HEK293 (cell line): ENCODE results near the gene PRAF2.

Experiments used
- CTCF ChIA-PET: fragments of 350-600 bp; formaldehyde crosslinking; extraction: SDS; loops from one replicate; lab custom pipeline; 2021; ENCODE audit warnings: antibody characterized with exemption; lab: Yijun Ruan, JAX
- POLR2A ChIA-PET: fragments of 300-600 bp; formaldehyde crosslinking; extraction: SDS; loops from one replicate; lab custom pipeline; 2020; ENCODE audit warnings: antibody characterized with exemption, inconsistent platforms; lab: Yijun Ruan, JAX
- H3K27ac ChIP-seq: fragments of 200-500 bp; sonication (Bioruptor generic); 2 replicates; pipeline ENCODE4 v1.5.1; 2014; ENCODE audit warnings: low read depth, low read length, control low read depth, inconsistent platforms; ENCODE audit errors: extremely low read depth
- H3K36me3 ChIP-seq, 2 experiments: fragments of 200-500 bp in 1 of 2; sonication (Bioruptor generic) in 1 of 2; 1 replicate in 1 of 2; 2 replicates in 1 of 2; pipeline ENCODE4 v1.5.1; 2014 to 2017; ENCODE audit warnings: inconsistent platforms in 2 of 2, low read length in 2 of 2; ENCODE audit not compliant: control insufficient read depth in 2 of 2, insufficient read depth in 1 of 2
- H3K4me1 ChIP-seq: fragments of 200-500 bp; sonication (Bioruptor generic); 2 replicates; pipeline ENCODE4 v1.5.1; 2014; ENCODE audit warnings: mild to moderate bottlenecking, low read length, inconsistent platforms; ENCODE audit not compliant: control insufficient read depth, insufficient read depth
- H3K4me3 ChIP-seq: 2 replicates; pipeline ENCODE4 v1.5.1; 2011; ENCODE audit warnings: low read depth, mild to moderate bottlenecking, control low read depth, low read length, moderate library complexity
- H3K9me3 ChIP-seq: fragments of 200-500 bp; sonication (Bioruptor generic); 2 replicates; pipeline ENCODE4 v1.5.1; 2014; ENCODE audit warnings: low read depth, low read length, inconsistent platforms; ENCODE audit not compliant: control insufficient read depth, insufficient read depth
- FEZF1 ChIP-seq: fragments of 450-650 bp; formaldehyde crosslinking; IDR thresholded peaks from 2 replicates; pipeline ENCODE4 v1.5.1; 2016; ENCODE audit warnings: missing biosample characterization, missing genetic modification characterization
- GLIS1 ChIP-seq: fragments of 450-650 bp; formaldehyde crosslinking; IDR thresholded peaks from 2 replicates; pipeline ENCODE4 v1.5.1; 2016; ENCODE audit warnings: missing biosample characterization, missing genetic modification characterization
- HOXC10 ChIP-seq: sonication (generic); formaldehyde crosslinking; IDR thresholded peaks from 2 replicates; pipeline ENCODE4 v1.8.1; 2023; ENCODE audit warnings: mild to moderate bottlenecking, missing genetic modification reagents
- HOXD13 ChIP-seq: sonication (generic); formaldehyde crosslinking; IDR thresholded peaks from 2 replicates; pipeline ENCODE4 v1.8.0; 2022; ENCODE audit warnings: missing genetic modification reagents, borderline replicate concordance
- KLF17 ChIP-seq: fragments of 450-650 bp; formaldehyde crosslinking; IDR thresholded peaks from 2 replicates; pipeline ENCODE4 v1.5.1; 2016; ENCODE audit warnings: missing biosample characterization, missing genetic modification characterization
- PRDM10 ChIP-seq: fragments of 450-650 bp; formaldehyde crosslinking; IDR thresholded peaks from 2 replicates; pipeline ENCODE4 v1.5.1; 2016; ENCODE audit warnings: missing biosample characterization, missing genetic modification characterization
- REST ChIP-seq: fragments of 450-650 bp; formaldehyde crosslinking; IDR thresholded peaks from 2 replicates; pipeline ENCODE4 v1.5.1; 2016; ENCODE audit warnings: missing biosample characterization, missing genetic modification characterization
- SP7 ChIP-seq: fragments of 450-650 bp; formaldehyde crosslinking; IDR thresholded peaks from 2 replicates; pipeline ENCODE4 v1.5.1; 2016; ENCODE audit warnings: missing biosample characterization, missing genetic modification characterization
- ZIC2 ChIP-seq: fragments of 450-650 bp; formaldehyde crosslinking; IDR thresholded peaks from 2 replicates; pipeline ENCODE4 v1.5.1; 2016; ENCODE audit warnings: missing biosample characterization, missing genetic modification characterization
- ZNF175 ChIP-seq: fragments of 450-650 bp; formaldehyde crosslinking; IDR thresholded peaks from 2 replicates; pipeline ENCODE4 v1.5.1; 2016; ENCODE audit warnings: missing biosample characterization, missing genetic modification characterization
- ZNF280D ChIP-seq: fragments of 450-650 bp; formaldehyde crosslinking; IDR thresholded peaks from 2 replicates; pipeline ENCODE4 v1.5.1; 2016; ENCODE audit warnings: missing biosample characterization, missing genetic modification characterization
- ZNF335 ChIP-seq: fragments of 450-650 bp; formaldehyde crosslinking; conservative IDR thresholded peaks from 2 replicates; pipeline ENCODE4 v1.5.1; 2016; ENCODE audit warnings: missing biosample characterization, missing genetic modification characterization
- ZNF548 ChIP-seq: fragments of 450-650 bp; formaldehyde crosslinking; IDR thresholded peaks from 2 replicates; pipeline ENCODE4 v1.5.1; 2016; ENCODE audit warnings: missing biosample characterization, missing genetic modification characterization

The PRAF2 gene

GRCh38 chrX:49106296-49106695, 32.5 kb upstream of the PRAF2 start (continued):
- TF ChIP-seq ZNF280D (tag by site-specific recombination) = no peak
- TF ChIP-seq PRDM10 (tag by site-specific recombination) = no peak
- TF ChIP-seq, all 188 proteins: peak for 0

- TF ChIP-seq FEZF1 (tag by site-specific recombination) (no peak), KLF17 (tag by site-specific recombination) (peak; percentile 49; the same call in 1 of the 2 replicates), ZNF175 (no peak), HOXD13 (CRISPR knock-in tag) (no peak), SP7 (tag by site-specific recombination) (peak; percentile 44; the same call in 1 of the 2 replicates), ZNF335 (tag by site-specific recombination) (no peak), ZIC2 (tag by site-specific recombination) (peak; percentile 57; the same call in 1 of the 2 replicates), GLIS1 (tag by site-specific recombination) (0 out of 2 replicates have a peak, but pooled peaks have one; percentile 8), ZNF548 (tag by site-specific recombination) (no peak), HOXC10 (CRISPR knock-in tag) (no peak), REST (tag by site-specific recombination) (no peak)
- TF ChIP-seq, all 188 proteins: peak for 4
- no peak overlapping the region for H3K4me3 ChIP-seq
- no peaks in the 10 kb centered on the region for H3K4me1 ChIP-seq
- no peak overlapping the region for H3K27ac ChIP-seq
- CTCF ChIA-PET = interaction anchor here (0.6 kb wide), 2 partner anchors 35 to 54 kb away, joined by 4 read pairs; no protein-coding TSS in a partner anchor
- H3K9me3 ChIP-seq = no peaks in the 10 kb centered on the region
- H3K36me3 ChIP-seq = peaks cover 4 to 6% of the 10 kb centered on the region in 2 experiments; a peak in 2 of 3 replicates
- POLR2A ChIA-PET = no interaction called here
Observed at GRCh38 chrX:49103637-49104036, 29.8 kb upstream of the PRAF2 start.
